Ovary (tissue), 9 donors: ENCODE data around the gene NCEH1. TPM values are rescaled to one million over a fixed set of nuclear protein-coding genes. Genes with fewer than 3 reads are reported as not detected.

Experiments
- DNase-seq, 5 donors: peaks; one replicate each; pipeline ENCODE4 v3.0.0-alpha.2; 2019 to 2020
- H3K27ac ChIP-seq, 2 donors: fragments of 200-600 bp; one replicate each; pipeline versions ENCODE4 v1.5.1 to v1.8.0; 2019 to 2022
- H3K27me3 ChIP-seq: fragments of 200-600 bp; one replicate; pipeline ENCODE4 v1.8.0; 2022
- H3K36me3 ChIP-seq: fragments of 200-600 bp; sonication (generic); one replicate; pipeline ENCODE4 v1.5.1; 2019
- H3K4me1 ChIP-seq: one replicate; pipeline ENCODE4 v1.8.1; 2013; ENCODE audit warnings: mild to moderate bottlenecking, moderate library complexity; ENCODE audit not compliant: insufficient read depth
- H3K4me3 ChIP-seq: fragments of 200-600 bp; sonication (generic); one replicate; pipeline ENCODE4 v1.5.1; 2017
- H3K9me3 ChIP-seq, 2 donors: fragments of 200-600 bp in 1 of 2; sonication (generic) in 1 of 2; one replicate each; pipeline versions ENCODE4 v1.5.1 to v1.8.1; 2013 to 2019; ENCODE audit warnings: mild to moderate bottlenecking in 1 of 2, moderate library complexity in 1 of 2
- EP300 ChIP-seq: sonication (generic); formaldehyde crosslinking; IDR thresholded peaks from one replicate; pipeline ENCODE4 v1.6.1; 2017; ENCODE audit warnings: antibody characterized with exemption
- POLR2A ChIP-seq: fragments of 450-650 bp; IDR thresholded peaks from one replicate; pipeline ENCODE4 v1.6.1; 2017; ENCODE audit warnings: antibody characterized with exemption, mild to moderate bottlenecking, moderate library complexity
- WGBS, 3 donors: extraction: QIAGEN DNeasy Blood & Tissue Kit in 1 of 3; methylation state at CpG; one replicate each; pipeline versions ENCODE4 v1.1.5 to v1.1.7; 2013 to 2017; 5-methylcytosine and 5-hydroxymethylcytosine counted together
- intact Hi-C, 4 donors: fragments of 100-400 bp; cut with DNase I; formaldehyde crosslinking; loops; one replicate each; pipeline versions ENCODE4 v1.11.0 to v1.15.1; 2022 to 2023
- polyA plus RNA-seq, 2 donors: library from polyadenylated mRNA; stranded (reverse); fragments of 200-250 nt in 1 of 2; fragments of 350-450 nt in 1 of 2; fragmentation: Illumina TruSeq in 1 of 2; extraction: RNeasy Lipid Tissue Mini Kit (QIAGEN cat#74804) in 1 of 2; gene quantifications; one replicate each; pipeline ENCODE4 v1.2.3, GENCODE V29; 2013 to 2014
- total RNA-seq, 7 donors: library from RNA; depleted of rRNA in 2 of 7; stranded (reverse); fragments of >200 nt in 2 of 7; fragmentation: NEBNext Ultra II Directional in 3 of 7; extraction: Animal tissue kit (Norgen Biotek cat#: 25700) in 3 of 7; gene quantifications; one replicate each; pipeline versions ENCODE4 v1.1.0 to v1.2.4, GENCODE V29; 2016 to 2023
- TF ChIP-seq, protein P1 (sequence below), 3 donors: fragments of 450-650 bp in 2 of 3; fragments of 200-600 bp in 1 of 3; IDR thresholded peaks; one replicate each; pipeline versions ENCODE4 v1.5.1 to v1.8.0; 2016 to 2022; ENCODE audit warnings: antibody characterized with exemption in 3 of 3, mild to moderate bottlenecking in 1 of 3
- donor health status: DM: no; HTN: no; CAD: no; lungs with moderate emphysema.
- donor health status: DM: no; HTN: no; CAD: no.
- donor health status: Bipolar disorder and iron deficiency.
- donor health status: DM: yes; HTN: yes; CAD: no.
- donor health status: DM: no; HTN: no; CAD: no.
- donor health status: DM: yes; HTN: yes; CAD: no.

NCEH1 gene
- total and polyA plus RNA-seq, 9 donors, result 1.4 to 15.8 (median 4.5) TPM

DNA sequence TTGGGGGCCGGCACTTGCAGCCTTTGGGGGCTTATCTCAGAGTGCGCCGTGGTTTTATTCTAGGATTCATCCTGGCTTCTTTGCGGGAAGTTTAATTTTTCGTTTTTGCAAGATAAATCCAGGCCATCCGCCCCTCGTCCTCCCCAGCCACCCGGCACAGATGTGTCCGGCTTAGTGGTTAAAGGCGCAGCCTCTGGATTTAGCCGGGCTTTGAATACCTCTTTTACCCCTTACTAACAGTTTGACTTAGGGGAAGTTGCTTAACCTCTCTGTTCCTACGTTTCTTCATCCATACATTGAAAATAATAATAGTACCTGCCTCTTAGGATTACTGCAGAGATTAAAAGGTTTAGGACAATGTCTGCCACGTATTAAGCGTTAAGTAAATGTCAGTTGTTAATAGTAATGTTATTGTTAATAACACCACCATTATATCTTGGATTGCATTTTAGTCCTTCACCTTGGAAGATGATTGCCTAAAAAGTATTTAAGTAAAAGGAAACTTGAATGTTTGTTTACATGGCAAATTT is 40.4 kb upstream of the NCEH1 start:
- Histone ChIP-seq H3K4me1 (no peaks in the 10 kb centered on the region), H3K36me3 (no peaks in the 10 kb centered on the region), H3K4me3 (peak overlapping the region; percentile 69), H3K27ac (no peak overlapping the region), H3K9me3 (no peaks in the 10 kb centered on the region), H3K27me3 (no peaks in the 10 kb centered on the region)
- TF ChIP-seq EP300 (no peak), POLR2A (no peak)
- TF ChIP-seq, protein P1, sequence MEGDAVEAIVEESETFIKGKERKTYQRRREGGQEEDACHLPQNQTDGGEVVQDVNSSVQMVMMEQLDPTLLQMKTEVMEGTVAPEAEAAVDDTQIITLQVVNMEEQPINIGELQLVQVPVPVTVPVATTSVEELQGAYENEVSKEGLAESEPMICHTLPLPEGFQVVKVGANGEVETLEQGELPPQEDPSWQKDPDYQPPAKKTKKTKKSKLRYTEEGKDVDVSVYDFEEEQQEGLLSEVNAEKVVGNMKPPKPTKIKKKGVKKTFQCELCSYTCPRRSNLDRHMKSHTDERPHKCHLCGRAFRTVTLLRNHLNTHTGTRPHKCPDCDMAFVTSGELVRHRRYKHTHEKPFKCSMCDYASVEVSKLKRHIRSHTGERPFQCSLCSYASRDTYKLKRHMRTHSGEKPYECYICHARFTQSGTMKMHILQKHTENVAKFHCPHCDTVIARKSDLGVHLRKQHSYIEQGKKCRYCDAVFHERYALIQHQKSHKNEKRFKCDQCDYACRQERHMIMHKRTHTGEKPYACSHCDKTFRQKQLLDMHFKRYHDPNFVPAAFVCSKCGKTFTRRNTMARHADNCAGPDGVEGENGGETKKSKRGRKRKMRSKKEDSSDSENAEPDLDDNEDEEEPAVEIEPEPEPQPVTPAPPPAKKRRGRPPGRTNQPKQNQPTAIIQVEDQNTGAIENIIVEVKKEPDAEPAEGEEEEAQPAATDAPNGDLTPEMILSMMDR (IDR thresholded peaks at IDR 0.05), result no peak
- intact Hi-C loops, result no loop called here
- no peak for DNase-seq
- 0 to 1% (median 0%) methylated on average over 14 of the region's 14 CpGs for WGBS, 3 donors

DNA sequence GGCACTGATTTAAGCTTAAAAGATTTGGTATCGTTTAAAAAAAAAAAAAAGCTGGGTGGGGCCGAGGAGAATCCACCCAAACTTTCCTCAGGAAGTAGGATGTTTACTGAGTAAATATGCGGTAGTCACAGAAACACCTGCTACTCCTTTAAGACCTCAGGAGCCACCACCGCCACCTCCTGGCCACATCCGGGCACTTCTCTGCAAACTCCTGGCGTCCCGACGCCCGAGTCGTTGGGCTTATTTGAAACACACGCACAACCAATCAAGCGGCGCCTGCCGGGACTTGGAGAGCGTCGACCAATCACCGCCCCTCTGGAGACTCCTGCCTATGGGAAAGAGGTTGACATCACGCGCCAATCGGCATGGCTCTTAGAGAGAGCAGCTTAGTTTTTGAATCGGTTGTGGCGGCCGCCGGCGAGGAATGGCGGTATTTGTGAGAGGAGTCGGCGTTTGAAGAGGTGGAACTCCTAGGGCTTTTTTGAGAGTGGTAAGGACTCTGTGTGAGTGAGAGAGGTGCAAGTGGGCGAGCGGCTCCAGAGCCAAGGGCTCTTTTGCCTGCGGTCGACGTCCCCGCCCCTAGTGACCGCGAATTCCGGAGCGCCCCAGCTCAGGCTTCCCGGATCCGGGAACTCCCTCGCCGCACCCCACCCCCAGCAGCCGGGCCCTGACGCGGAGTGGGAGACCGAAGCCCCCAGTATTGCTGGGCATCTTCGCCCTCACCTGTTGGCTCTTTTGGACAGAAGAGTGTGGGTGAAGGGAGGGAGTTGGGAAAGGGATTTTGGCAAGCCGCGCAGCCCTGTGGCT is 39.7 kb upstream of the NCEH1 start, which contains the start of gene ECT2:
TSS of gene ECT2 (plus strand) at position 359 of the 807 bp plus-strand sequence. CDS start 3,805 bp downstream, outside the sequence.
- H3K27me3 ChIP-seq, result no peaks in the 10 kb centered on the region
- no peaks in the 10 kb centered on the region for H3K4me1 ChIP-seq
- peak within 1 kb of the TSS; percentile 69 for H3K4me3 ChIP-seq
- H3K27ac ChIP-seq, result no peak within 1 kb of the TSS
- 0 to 1% (median 0%) methylated on average over 49 of the region's 49 CpGs for WGBS, 3 donors
- peak; percentile 96 to 98 (median 96) for DNase-seq
- intact Hi-C loops, result no loop called here
- H3K36me3 ChIP-seq, result no peaks in the 10 kb centered on the region
- TF ChIP-seq, protein P1 (IDR thresholded peaks at IDR 0.05), result peak; percentile 60 to 74 (median 71)
- no peak for TF ChIP-seq EP300
- no peak for TF ChIP-seq POLR2A
- no peaks in the 10 kb centered on the region for H3K9me3 ChIP-seq

GRCh38 chr3:172750069-172750367 is 39.2 kb upstream of the NCEH1 start:
- H3K4me1 ChIP-seq, result no peaks in the 10 kb centered on the region
- H3K36me3 ChIP-seq, result no peaks in the 10 kb centered on the region
- DNase-seq, result no peak
- WGBS, 3 donors, result 6 to 13% (median 10%) methylated on average over 9 of the region's 9 CpGs
- intact Hi-C loops, result no loop called here
- peak overlapping the region; percentile 36 for H3K4me3 ChIP-seq
- no peak overlapping the region for H3K27ac ChIP-seq
- H3K27me3 ChIP-seq, result no peaks in the 10 kb centered on the region
- TF ChIP-seq, protein P1 (IDR thresholded peaks at IDR 0.05), result no peak
- TF ChIP-seq POLR2A (no peak), EP300 (no peak)
- no peaks in the 10 kb centered on the region for H3K9me3 ChIP-seq

GRCh38 chr3:172749230-172749965 is 38.5 kb upstream of the NCEH1 start:
- intact Hi-C loops, result no loop called here
- H3K27ac ChIP-seq, result no peak overlapping the region
- peak overlapping the region; percentile 36 for H3K4me3 ChIP-seq
- H3K4me1 ChIP-seq, result no peaks in the 10 kb centered on the region
- peak in 1 of 5 donors; percentile 51 for DNase-seq
- WGBS, 3 donors, result 5 to 9% (median 6%) methylated on average over 8 of the region's 8 CpGs
- H3K27me3 ChIP-seq, result no peaks in the 10 kb centered on the region
- H3K36me3 ChIP-seq, result no peaks in the 10 kb centered on the region
- TF ChIP-seq POLR2A (no peak), EP300 (no peak)
- TF ChIP-seq, protein P1 (IDR thresholded peaks at IDR 0.05), result no peak
- no peaks in the 10 kb centered on the region for H3K9me3 ChIP-seq
